Smooth muscle cell (in vitro differentiated cells): Measurements from ENCODE around the gene GPD2. TPM values are rescaled to one million over a fixed set of nuclear protein-coding genes. Genes with fewer than 3 reads are reported as not detected.

Experiments used
- DNase-seq: peaks from one replicate; lab custom pipeline; 2025; ENCODE audit not compliant: unreplicated experiment; lab: John Stamatoyannopoulos, UW
- H2AFZ ChIP-seq: fragments of 200-600 bp; sonication (generic); 2 replicates; pipeline ENCODE4 v1.6.0; 2016; ENCODE audit warnings: antibody characterized with exemption, low read depth, mild to moderate bottlenecking
- H3F3A ChIP-seq: fragments of 200-600 bp; sonication (generic); 2 replicates; pipeline ENCODE4 v1.6.0; 2017; ENCODE audit warnings: antibody characterized with exemption, low read depth
- H3K27ac ChIP-seq: fragments of 200-600 bp; sonication (generic); 2 replicates; pipeline ENCODE4 v1.5.1; 2016; ENCODE audit warnings: low read depth, mild to moderate bottlenecking
- H3K27me3 ChIP-seq: fragments of 200-600 bp; sonication (generic); 2 replicates; pipeline ENCODE4 v1.6.1; 2016; ENCODE audit warnings: low read depth, mild to moderate bottlenecking
- H3K36me3 ChIP-seq: fragments of 200-600 bp; sonication (generic); 2 replicates; pipeline ENCODE4 v1.5.1; 2016; ENCODE audit warnings: low read depth
- H3K4me1 ChIP-seq: fragments of 200-600 bp; sonication (generic); 2 replicates; pipeline ENCODE4 v1.5.1; 2016; ENCODE audit warnings: low read depth
- H3K4me2 ChIP-seq: fragments of 200-600 bp; sonication (generic); 2 replicates; pipeline ENCODE4 v1.6.0; 2016; ENCODE audit warnings: mild to moderate bottlenecking
- H3K4me3 ChIP-seq: fragments of 200-600 bp; sonication (generic); 2 replicates; pipeline ENCODE4 v1.5.1; 2016; ENCODE audit warnings: mild to moderate bottlenecking
- H3K79me2 ChIP-seq: fragments of 200-600 bp; sonication (generic); 2 replicates; pipeline ENCODE4 v1.6.0; 2016; ENCODE audit warnings: low read depth, mild to moderate bottlenecking
- H3K9ac ChIP-seq: fragments of 200-600 bp; sonication (generic); 2 replicates; pipeline ENCODE4 v1.6.0; 2016; ENCODE audit warnings: low read depth
- H3K9me3 ChIP-seq: fragments of 200-600 bp; sonication (generic); replicated peaks from 2 replicates; pipeline ENCODE4 v1.5.1; 2016; ENCODE audit warnings: low read depth
- H4K20me1 ChIP-seq: fragments of 200-600 bp; sonication (generic); 2 replicates; pipeline ENCODE4 v1.6.0; 2016; ENCODE audit warnings: low read depth
- CTCF ChIP-seq: fragments of 200-600 bp; sonication (generic); IDR thresholded peaks from 2 replicates; pipeline ENCODE4 v1.5.1; 2017; ENCODE audit warnings: borderline replicate concordance, mild to moderate bottlenecking, antibody characterized with exemption; ENCODE audit not compliant: insufficient read depth, poor library complexity, severe bottlenecking
- WGBS: methylation state at CpG from one replicate; pipeline ENCODE4 v1.1.7; 2016; ENCODE audit warnings: low lambda C conversion rate; 5-methylcytosine and 5-hydroxymethylcytosine counted together
- polyA plus RNA-seq: library from polyadenylated mRNA; unstranded; fragments of >200 nt; fragmentation: Nextera tagmentation; extraction: Ambion mirVana; gene quantifications from 2 replicates; pipeline ENCODE4 v1.2.1, GENCODE V29; 2016
- total RNA-seq: library from RNA; depleted of rRNA; stranded (reverse); fragments of >200 nt; gene quantifications from 2 replicates; pipeline ENCODE4 v1.2.3, GENCODE V29; 2014

Gene GPD2
- total and polyA plus RNA-seq, 2 experiments from 2014 or later, result 5.6 to 25.8 TPM

DNA sequence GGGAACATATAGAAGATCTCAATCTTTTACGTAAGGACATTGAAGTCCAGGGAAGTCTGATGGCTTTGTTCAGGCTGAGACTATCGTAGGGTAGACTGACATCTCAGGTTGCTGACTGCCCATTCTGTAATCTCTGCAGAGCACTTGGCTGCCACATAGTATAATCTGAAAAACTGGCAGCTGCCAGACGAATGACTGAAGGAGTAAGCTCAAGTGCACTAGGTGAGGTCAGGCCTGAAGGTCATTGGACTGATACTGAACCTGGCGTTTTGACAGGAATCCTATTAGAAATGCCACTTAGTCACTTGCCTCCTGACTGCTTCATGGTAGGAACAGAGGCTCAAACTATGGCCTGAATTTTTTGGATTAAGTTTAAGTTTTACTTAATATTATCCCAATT is 23.5 kb downstream of the GPD2 start:
- Histone ChIP-seq H3K9ac (no peak overlapping the region), H3F3A (no peaks in the 10 kb centered on the region), H3K9me3 (no peaks in the 10 kb centered on the region), H3K79me2 (peaks cover 17% of the 10 kb centered on the region), H4K20me1 (no peaks in the 10 kb centered on the region), H3K36me3 (no peaks in the 10 kb centered on the region), H3K27ac (no peak overlapping the region), H2AFZ (no peak overlapping the region), H3K27me3 (no peaks in the 10 kb centered on the region), H3K4me2 (no peak overlapping the region), H3K4me3 (no peak overlapping the region), H3K4me1 (no peaks in the 10 kb centered on the region)
- WGBS, result 91% methylated on average over 4 of the region's 4 CpGs
- no peak for TF ChIP-seq CTCF
- DNase-seq, result no peak

DNA sequence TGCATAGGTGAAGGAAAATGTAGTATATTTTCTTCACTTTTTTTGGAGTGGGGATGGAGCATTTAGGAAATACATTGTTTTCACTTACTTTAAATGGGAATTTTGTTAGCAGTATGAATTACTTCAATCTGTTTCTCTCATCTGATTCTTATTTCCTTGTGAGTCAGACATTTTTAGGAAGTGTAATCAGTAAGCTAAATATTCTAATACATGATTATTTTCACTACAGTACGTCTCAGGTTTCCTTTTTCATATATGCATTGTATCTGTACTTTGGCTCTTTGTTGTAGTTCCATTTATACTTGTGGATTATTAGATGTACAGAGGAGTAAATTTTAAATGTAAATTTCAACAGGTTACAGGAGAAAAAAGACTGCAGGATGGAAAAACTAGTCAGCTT is 27.9 kb downstream of the GPD2 start:
- 85% methylated on average over 1 of the region's 1 CpG for WGBS
- Histone ChIP-seq H3K27ac (no peak overlapping the region), H3K4me3 (no peak overlapping the region), H3K79me2 (peaks cover 7% of the 10 kb centered on the region), H2AFZ (no peak overlapping the region), H4K20me1 (peaks cover 4% of the 10 kb centered on the region), H3K4me2 (no peak overlapping the region), H3K9ac (no peak overlapping the region), H3K36me3 (no peaks in the 10 kb centered on the region), H3F3A (peaks cover 4% of the 10 kb centered on the region), H3K9me3 (no peaks in the 10 kb centered on the region), H3K4me1 (peaks cover 15% of the 10 kb centered on the region), H3K27me3 (no peaks in the 10 kb centered on the region)
- no peak for TF ChIP-seq CTCF
- DNase-seq, result no peak

- Histone ChIP-seq H3K27me3 (no peaks in the 10 kb centered on the region), H2AFZ (no peak overlapping the region), H3F3A (peaks cover 4% of the 10 kb centered on the region), H3K4me1 (peaks cover 15% of the 10 kb centered on the region), H3K9me3 (no peaks in the 10 kb centered on the region), H3K79me2 (peaks cover 13% of the 10 kb centered on the region), H3K36me3 (no peaks in the 10 kb centered on the region), H3K9ac (no peak overlapping the region), H3K27ac (no peak overlapping the region), H3K4me2 (no peak overlapping the region), H3K4me3 (no peak overlapping the region), H4K20me1 (peaks cover 4% of the 10 kb centered on the region)
- 40% methylated on average over 2 of the region's 2 CpGs for WGBS
- DNase-seq, result no peak
- TF ChIP-seq CTCF, result no peak
Observed at GRCh38 chr2:156465573-156465972, 29.4 kb downstream of the GPD2 start.

DNA sequence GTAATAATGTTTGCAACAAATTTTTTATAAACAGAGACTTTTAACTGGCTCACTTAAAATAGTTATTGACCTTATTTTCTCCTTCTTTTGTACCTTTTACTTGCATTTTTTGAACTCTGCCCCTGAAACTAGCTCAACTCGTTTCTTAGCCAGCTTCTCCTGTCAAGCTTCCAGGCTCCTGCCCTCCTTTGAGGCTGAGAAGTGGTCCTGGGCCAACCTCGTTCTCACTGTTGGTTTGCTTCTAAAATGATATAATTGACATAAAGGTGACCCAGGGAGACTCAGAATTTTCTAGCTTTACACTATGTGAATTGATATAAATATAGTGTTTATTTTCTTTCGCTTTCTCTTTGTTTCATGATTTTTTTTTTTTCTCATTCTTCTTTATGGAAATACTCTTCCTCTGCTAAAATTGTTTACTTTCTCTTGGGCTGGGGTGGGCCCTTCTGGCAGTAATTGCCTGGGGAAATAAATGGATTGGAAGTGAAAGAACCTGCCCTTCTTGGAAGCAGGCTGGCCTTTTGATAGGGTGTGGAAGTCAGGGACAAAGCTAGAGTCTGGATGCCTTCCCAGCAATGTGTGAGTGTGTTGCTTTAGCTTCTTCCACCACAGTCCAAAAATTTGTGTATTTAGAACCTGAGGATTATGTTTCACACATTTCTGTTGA is 30.7 kb downstream of the GPD2 start:
- Histone ChIP-seq H3F3A (peaks cover 4% of the 10 kb centered on the region), H3K27me3 (no peaks in the 10 kb centered on the region), H3K4me1 (peaks cover 15% of the 10 kb centered on the region), H2AFZ (no peak overlapping the region), H3K4me2 (no peak overlapping the region), H3K27ac (no peak overlapping the region), H3K4me3 (no peak overlapping the region), H3K79me2 (peaks cover 13% of the 10 kb centered on the region), H3K36me3 (no peaks in the 10 kb centered on the region), H3K9ac (no peak overlapping the region), H4K20me1 (peaks cover 4% of the 10 kb centered on the region), H3K9me3 (no peaks in the 10 kb centered on the region)
- no peak for TF ChIP-seq CTCF
- no peak for DNase-seq
- 71% methylated on average over 3 of the region's 3 CpGs for WGBS
